MM.1S (cell line): Measurements from ENCODE around the gene DCLK2.

Source experiments
- DNase-seq: peaks from one replicate; pipeline ENCODE4 v3.0.0-alpha.2; 2015
- H2AFZ ChIP-seq: fragments of 300-600 bp; sonication (generic); 2 replicates; pipeline ENCODE4 v1.6.0; 2016; ENCODE audit warnings: antibody characterized with exemption, low read length
- H3F3A ChIP-seq: fragments of 300-600 bp; sonication (generic); 2 replicates; pipeline ENCODE4 v1.6.1; 2016; ENCODE audit warnings: mild to moderate bottlenecking, antibody characterized with exemption, low read length, moderate library complexity, mixed read lengths; ENCODE audit not compliant: insufficient read depth
- H3K27ac ChIP-seq: fragments of 300-600 bp; sonication (generic); 2 replicates; pipeline ENCODE4 v1.5.1; 2016; ENCODE audit warnings: mild to moderate bottlenecking, low read length
- H3K27me3 ChIP-seq: fragments of 300-600 bp; sonication (generic); replicated peaks from 2 replicates; pipeline ENCODE4 v1.6.0; 2016; ENCODE audit warnings: low read length; ENCODE audit not compliant: insufficient read depth
- H3K36me3 ChIP-seq: fragments of 300-600 bp; sonication (generic); replicated peaks from 2 replicates; pipeline ENCODE4 v1.6.1; 2016; ENCODE audit warnings: mild to moderate bottlenecking, low read length, mixed read lengths; ENCODE audit not compliant: insufficient read depth
- H3K4me1 ChIP-seq: fragments of 300-600 bp; sonication (generic); 2 replicates; pipeline ENCODE4 v1.6.1; 2016; ENCODE audit warnings: low read length, mixed read lengths
- H3K4me2 ChIP-seq: fragments of 300-600 bp; sonication (generic); 2 replicates; pipeline ENCODE4 v1.6.0; 2016; ENCODE audit warnings: low read depth, low read length
- H3K4me3 ChIP-seq: fragments of 300-600 bp; sonication (generic); 2 replicates; pipeline ENCODE4 v1.5.1; 2016; ENCODE audit warnings: low read length, mixed read lengths
- H3K79me2 ChIP-seq: fragments of 300-600 bp; sonication (generic); 2 replicates; pipeline ENCODE4 v1.6.1; 2016; ENCODE audit warnings: mixed run types, low read length, mixed read lengths
- H3K9ac ChIP-seq: fragments of 300-600 bp; sonication (generic); 2 replicates; pipeline ENCODE4 v1.6.1; 2016; ENCODE audit warnings: low read length, mixed read lengths
- H3K9me2 ChIP-seq: fragments of 300-600 bp; sonication (generic); replicated peaks from 2 replicates; pipeline ENCODE4 v1.6.1; 2016; ENCODE audit warnings: mild to moderate bottlenecking, low read length, mixed read lengths; ENCODE audit not compliant: insufficient read depth
- H3K9me3 ChIP-seq: fragments of 300-600 bp; sonication (generic); replicated peaks from 2 replicates; pipeline ENCODE4 v1.6.1; 2016; ENCODE audit warnings: mild to moderate bottlenecking, low read length, mixed read lengths; ENCODE audit not compliant: insufficient read depth
- H4K20me1 ChIP-seq: fragments of 300-600 bp; sonication (generic); 2 replicates; pipeline ENCODE4 v1.6.1; 2016; ENCODE audit warnings: mild to moderate bottlenecking, low read length, moderate library complexity, mixed read lengths; ENCODE audit not compliant: insufficient read depth
- CTCF ChIP-seq: fragments of 300-600 bp; sonication (generic); IDR thresholded peaks from 2 replicates; pipeline ENCODE4 v1.5.1; 2016; ENCODE audit warnings: antibody characterized with exemption, low read length, mixed read lengths
- EZH2 ChIP-seq: fragments of 300-600 bp; sonication (generic); optimal IDR thresholded peaks from 2 replicates; pipeline ENCODE3; 2017; ENCODE audit warnings: low read depth, mild to moderate bottlenecking, antibody characterized with exemption, low read length, mixed read lengths
- EZH2phosphoT487 ChIP-seq: fragments of 300-600 bp; sonication (generic); IDR thresholded peaks from 2 replicates; pipeline ENCODE4 v1.6.1; 2018; ENCODE audit warnings: antibody characterized with exemption, low read length

The DCLK2 gene

GRCh38 chr4:150255610-150256224 lies 177.5 kb downstream of the DCLK2 start:
- TF ChIP-seq EZH2phosphoT487 (no peak), CTCF (no peak), EZH2 (no peak)

GRCh38 chr4:150256225-150256620 lies 178.0 kb downstream of the DCLK2 start:
- no peaks in the 10 kb centered on the region for H3K4me1 ChIP-seq
- H3F3A ChIP-seq = no peaks in the 10 kb centered on the region
- H3K9ac ChIP-seq = no peak overlapping the region
- H2AFZ ChIP-seq = no peak overlapping the region
- no peak for DNase-seq
- no peaks in the 10 kb centered on the region for H3K36me3 ChIP-seq
- no peaks in the 10 kb centered on the region for H3K27me3 ChIP-seq
- H3K9me3 ChIP-seq = no peaks in the 10 kb centered on the region
- H3K27ac ChIP-seq = no peak overlapping the region
- no peaks in the 10 kb centered on the region for H3K79me2 ChIP-seq
- no peaks in the 10 kb centered on the region for H4K20me1 ChIP-seq
- no peak overlapping the region for H3K4me3 ChIP-seq
- no peaks in the 10 kb centered on the region for H3K9me2 ChIP-seq
- no peak overlapping the region for H3K4me2 ChIP-seq
- TF ChIP-seq CTCF (no peak), EZH2phosphoT487 (no peak), EZH2 (no peak)

More at GRCh38 chr4:150255610-150256224, 177.5 kb downstream of the DCLK2 start:
- Histone ChIP-seq H3K4me1 (no peaks in the 10 kb centered on the region), H3K9me2 (no peaks in the 10 kb centered on the region), H3K4me3 (no peak overlapping the region), H3K27me3 (no peaks in the 10 kb centered on the region), H3K4me2 (no peak overlapping the region), H3K27ac (no peak overlapping the region), H3K9me3 (no peaks in the 10 kb centered on the region), H4K20me1 (no peaks in the 10 kb centered on the region), H3F3A (no peaks in the 10 kb centered on the region), H3K36me3 (no peaks in the 10 kb centered on the region), H3K9ac (no peak overlapping the region), H2AFZ (no peak overlapping the region), H3K79me2 (no peaks in the 10 kb centered on the region)
- DNase-seq = no peak

GRCh38 chr4:150256841-150257730 lies 178.8 kb downstream of the DCLK2 start:
- H3K9me3 ChIP-seq = no peaks in the 10 kb centered on the region
- H3K36me3 ChIP-seq = no peaks in the 10 kb centered on the region
- H3F3A ChIP-seq = no peaks in the 10 kb centered on the region
- no peak overlapping the region for H2AFZ ChIP-seq
- H4K20me1 ChIP-seq = no peaks in the 10 kb centered on the region
- no peak for TF ChIP-seq CTCF
- no peak for TF ChIP-seq EZH2phosphoT487
- no peak for TF ChIP-seq EZH2
- H3K9me2 ChIP-seq = no peaks in the 10 kb centered on the region
- no peak overlapping the region for H3K27ac ChIP-seq
- no peak for DNase-seq
- H3K79me2 ChIP-seq = no peaks in the 10 kb centered on the region
- H3K4me1 ChIP-seq = no peaks in the 10 kb centered on the region
- no peak overlapping the region for H3K4me2 ChIP-seq
- no peaks in the 10 kb centered on the region for H3K27me3 ChIP-seq
- H3K4me3 ChIP-seq = no peak overlapping the region
- no peak overlapping the region for H3K9ac ChIP-seq
